Hepatocyte (in vitro differentiated cells): ENCODE data around the gene COPRS.

Experiments
- CTCF ChIP-seq: fragments of 200-600 bp; sonication (generic); IDR thresholded peaks from 2 replicates; pipeline ENCODE4 v1.5.1; 2016; ENCODE audit warnings: antibody characterized with exemption, mild to moderate bottlenecking; ENCODE audit not compliant: poor library complexity
- EZH2 ChIP-seq: fragments of 200-600 bp; sonication (generic); IDR thresholded peaks from 2 replicates; pipeline ENCODE4 v1.6.1; 2016; ENCODE audit warnings: antibody characterized with exemption, mild to moderate bottlenecking, borderline replicate concordance
- EZH2phosphoT487 ChIP-seq: fragments of 200-600 bp; sonication (generic); IDR thresholded peaks from one replicate; pipeline ENCODE4 v1.6.1; 2018; ENCODE audit warnings: antibody characterized with exemption, mild to moderate bottlenecking, low read depth, moderate library complexity; ENCODE audit not compliant: unreplicated experiment, severe bottlenecking

DNA sequence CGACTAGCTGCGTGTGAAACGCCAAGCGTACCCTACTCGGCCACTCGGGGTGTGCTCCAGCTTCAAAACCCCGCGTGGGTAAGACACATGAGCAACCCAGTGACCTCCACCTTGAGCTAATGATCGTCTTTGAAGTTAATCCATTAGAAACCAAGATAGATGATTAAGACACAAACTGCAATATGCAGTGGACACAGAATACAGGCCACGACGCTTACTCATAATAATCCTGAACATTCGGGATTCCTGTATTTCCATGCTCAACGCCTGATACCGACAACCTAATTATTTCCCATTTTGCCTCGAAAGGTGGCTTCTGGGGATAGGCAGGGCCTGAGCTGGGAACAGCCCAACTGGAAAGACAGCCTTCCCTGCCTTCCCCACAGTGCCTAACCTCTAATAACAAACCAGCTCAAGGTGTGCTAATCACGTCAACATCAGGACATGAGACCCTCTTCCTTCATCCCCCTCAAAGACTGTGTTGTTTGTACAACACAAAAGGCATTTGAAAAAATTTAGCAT is 504 bp upstream of the COPRS start:
- TF ChIP-seq CTCF (no peak), EZH2 (no peak), EZH2phosphoT487 (no peak)
